ENCODE measurements around the gene VGLL4. TPM values are rescaled to one million over a fixed set of nuclear protein-coding genes. Genes with fewer than 3 reads are reported as not detected.

The VGLL4 gene
- total RNA-seq, 1 donor from 2014 or later, result 29.3 TPM

GRCh38 chr3:11632564-11632963, 11.2 kb downstream of the VGLL4 start:
- intact Hi-C loops (cut with micrococcal nuclease), result no loop called here

GRCh38 chr3:11631820-11632219, 11.9 kb downstream of the VGLL4 start:
- Histone ChIP-seq H3K27me3 (ENCODE audit: low read depth) (no peaks in the 10 kb centered on the region), H3K27ac (replicated peaks) (peak overlapping the region; percentile 97)
- intact Hi-C loops (cut with micrococcal nuclease), result no loop called here

More at GRCh38 chr3:11632564-11632963, 11.2 kb downstream of the VGLL4 start:
- no peaks in the 10 kb centered on the region for H3K36me3 ChIP-seq
- H3K27me3 ChIP-seq (ENCODE audit: low read depth), result no peaks in the 10 kb centered on the region
- no peak for TF ChIP-seq CTCF (IDR thresholded peaks at IDR 0.05; ENCODE audit: borderline replicate concordance)
- no peaks in the 10 kb centered on the region for H3K9me3 ChIP-seq (replicated peaks)
- H3K27ac ChIP-seq (replicated peaks), result peak overlapping the region; percentile 97
- H3K4me3 ChIP-seq, result peak overlapping the region; percentile 30
- H3K4me1 ChIP-seq, result peaks cover 97% of the 10 kb centered on the region
- no peak for DNase-seq

GRCh38 chr3:11629716-11630115, 14.0 kb downstream of the VGLL4 start:
- intact Hi-C loops (cut with micrococcal nuclease), result no loop called here
- H3K4me3 ChIP-seq, result no peak overlapping the region
- TF ChIP-seq CTCF (IDR thresholded peaks at IDR 0.05; ENCODE audit: borderline replicate concordance), result no peak
- H3K4me1 ChIP-seq, result peaks cover 97% of the 10 kb centered on the region
- DNase-seq, result no peak
- no peaks in the 10 kb centered on the region for H3K36me3 ChIP-seq
- H3K9me3 ChIP-seq (replicated peaks), result no peaks in the 10 kb centered on the region
- no peaks in the 10 kb centered on the region for H3K27me3 ChIP-seq (ENCODE audit: low read depth)
- H3K27ac ChIP-seq (replicated peaks), result no peak overlapping the region

More at GRCh38 chr3:11631820-11632219, 11.9 kb downstream of the VGLL4 start:
- Histone ChIP-seq H3K9me3 (replicated peaks) (no peaks in the 10 kb centered on the region), H3K36me3 (no peaks in the 10 kb centered on the region), H3K4me3 (peak overlapping the region; percentile 30), H3K4me1 (peaks cover 97% of the 10 kb centered on the region)
- TF ChIP-seq CTCF (IDR thresholded peaks at IDR 0.05; ENCODE audit: borderline replicate concordance), result no peak
- no peak for DNase-seq

- intact Hi-C loops (cut with micrococcal nuclease), result no loop called here
- peaks cover 97% of the 10 kb centered on the region for H3K4me1 ChIP-seq
- DNase-seq, result no peak
Observed at GRCh38 chr3:11627612-11628011, 16.1 kb downstream of the VGLL4 start.

GRCh38 chr3:11626084-11626463, 17.6 kb downstream of the VGLL4 start:
- Histone ChIP-seq H3K27ac (replicated peaks) (no peak overlapping the region), H3K4me1 (peaks cover 95% of the 10 kb centered on the region), H3K27me3 (ENCODE audit: low read depth) (no peaks in the 10 kb centered on the region), H3K4me3 (no peak overlapping the region), H3K9me3 (replicated peaks) (no peaks in the 10 kb centered on the region), H3K36me3 (no peaks in the 10 kb centered on the region)
- no peak for DNase-seq
- TF ChIP-seq CTCF (IDR thresholded peaks at IDR 0.05; ENCODE audit: borderline replicate concordance), result no peak
- intact Hi-C loops (cut with micrococcal nuclease), result no loop called here

More at GRCh38 chr3:11627612-11628011, 16.1 kb downstream of the VGLL4 start:
- no peak overlapping the region for H3K4me3 ChIP-seq
- no peaks in the 10 kb centered on the region for H3K9me3 ChIP-seq (replicated peaks)
- no peak for TF ChIP-seq CTCF (IDR thresholded peaks at IDR 0.05; ENCODE audit: borderline replicate concordance)
- no peaks in the 10 kb centered on the region for H3K36me3 ChIP-seq
- H3K27ac ChIP-seq (replicated peaks), result no peak overlapping the region
- no peaks in the 10 kb centered on the region for H3K27me3 ChIP-seq (ENCODE audit: low read depth)

Data from left ventricle myocardium inferior (tissue), 1 donor.